GM12892 (cell line): Measurements from ENCODE around the gene SF3A2.

Experiments
- POLR2A ChIP-seq: IDR thresholded peaks from 2 replicates; pipeline ENCODE4 v1.6.1; 2011; ENCODE audit warnings: low read depth, low read length, control low read depth
- POLR2AphosphoS5 ChIP-seq: IDR thresholded peaks from 2 replicates; pipeline ENCODE4 v1.6.1; 2011; ENCODE audit warnings: low read depth, low read length, control low read depth

- TF ChIP-seq POLR2AphosphoS5: no peak
- no peak for TF ChIP-seq POLR2A
Measured at GRCh38 chr19:2226840-2227360, 9.7 kb upstream of the SF3A2 start.
